H1 (cell line): ENCODE data around the gene TNS3. TPM values are rescaled to one million over a fixed set of nuclear protein-coding genes. Genes with fewer than 3 reads are reported as not detected.
A peak's percentile ranks its signal among the peaks of the same experiment; 100 is the strongest.

ENCODE experiments used
- CTCF ChIA-PET: fragments of 300-600 bp; sonication (Branson Sonifier 250); formaldehyde crosslinking; loops from one replicate; lab custom pipeline; 2021; ENCODE audit not compliant: partially characterized antibody; lab: Charles Lee
- POLR2A ChIA-PET: fragments of 300-600 bp; sonication (Branson Sonifier 250); formaldehyde crosslinking; loops from one replicate; lab custom pipeline; 2021; ENCODE audit warnings: inconsistent platforms; ENCODE audit not compliant: partially characterized antibody; lab: Charles Lee
- DNase-seq, 2 experiments: peaks; one replicate each; pipeline versions ENCODE4 v3.0.0 to v3.0.0-alpha.2; 2010 to 2022; ENCODE audit warnings: low spot score in 2 of 2, low read depth in 1 of 2, mixed read lengths in 1 of 2
- FAIRE-seq: peaks from 2 replicates; lab custom pipeline; 2011; peaks lifted over from hg19 to GRCh38; lab: Jason Lieb, UNC
- H2AFZ ChIP-seq: 2 replicates; pipeline ENCODE4 v1.8.1; 2012; ENCODE audit warnings: low read length, inconsistent platforms
- H2AK5ac ChIP-seq: 2 replicates; pipeline ENCODE4 v1.6.1; 2013; ENCODE audit warnings: low read depth, low read length
- H2BK120ac ChIP-seq: replicated peaks from 2 replicates; pipeline ENCODE3; 2013; ENCODE audit warnings: low read depth, low read length, inconsistent platforms
- H2BK12ac ChIP-seq: 2 replicates; pipeline ENCODE4 v1.6.1; 2013; ENCODE audit warnings: low read depth, low read length
- H2BK15ac ChIP-seq: 2 replicates; pipeline ENCODE4 v1.6.1; 2013; ENCODE audit warnings: low read length
- H2BK20ac ChIP-seq: 2 replicates; pipeline ENCODE4 v1.6.1; 2013; ENCODE audit warnings: low read length
- H2BK5ac ChIP-seq: 2 replicates; pipeline ENCODE4 v1.6.1; 2013; ENCODE audit warnings: low read depth, low read length
- H3K14ac ChIP-seq: 2 replicates; pipeline ENCODE4 v1.6.1; 2013; ENCODE audit warnings: inconsistent platforms; ENCODE audit not compliant: insufficient read length
- H3K18ac ChIP-seq: 2 replicates; pipeline ENCODE4 v1.6.1; 2013; ENCODE audit warnings: low read length; ENCODE audit errors: extremely low read depth
- H3K23ac ChIP-seq: 2 replicates; pipeline ENCODE4 v1.6.1; 2013; ENCODE audit warnings: inconsistent platforms; ENCODE audit not compliant: insufficient read length
- H3K23me2 ChIP-seq: 2 replicates; pipeline ENCODE4 v1.6.1; 2013; ENCODE audit warnings: low read depth, low read length
- H3K27ac ChIP-seq: 2 replicates; pipeline ENCODE4 v1.6.1; 2011; ENCODE audit warnings: low read depth, low read length, inconsistent platforms
- H3K27me3 ChIP-seq, 4 experiments: replicated peaks in 1 of 4; 1 replicate in 1 of 4; 2 replicates in 3 of 4; pipeline versions ENCODE4 v1.6.1 to v1.8.1; 2011 to 2013; ENCODE audit warnings: low read length in 3 of 4, mild to moderate bottlenecking in 3 of 4, inconsistent platforms in 2 of 4, mixed read lengths in 2 of 4, moderate library complexity in 1 of 4; ENCODE audit not compliant: control insufficient read depth in 3 of 4, insufficient read depth in 3 of 4; ENCODE audit errors: extremely low read depth in 1 of 4
- H3K36me3 ChIP-seq, 4 experiments: 2 replicates each; pipeline versions ENCODE4 v1.6.1 to v1.8.1; 2011 to 2013; ENCODE audit warnings: mild to moderate bottlenecking in 4 of 4, low read length in 3 of 4, moderate library complexity in 2 of 4, control low read depth in 1 of 4, inconsistent platforms in 1 of 4; ENCODE audit not compliant: insufficient read depth in 4 of 4, control insufficient read depth in 2 of 4
- H3K4ac ChIP-seq: replicated peaks from 2 replicates; pipeline ENCODE3; 2013; ENCODE audit warnings: low read length, low read depth, mixed read lengths, inconsistent platforms; ENCODE audit not compliant: insufficient read length
- H3K4me1 ChIP-seq, 4 experiments: replicated peaks in 1 of 4; 1 replicate in 1 of 4; 2 replicates in 3 of 4; pipeline versions ENCODE4 v1.6.1 to v1.8.1; 2011 to 2013; ENCODE audit warnings: low read length in 3 of 4, inconsistent platforms in 2 of 4, mixed read lengths in 1 of 4; ENCODE audit not compliant: insufficient read depth in 4 of 4, control insufficient read depth in 3 of 4
- H3K4me2 ChIP-seq, 2 experiments: 2 replicates each; pipeline versions ENCODE4 v1.6.1 to v1.8.1; 2011 to 2013; ENCODE audit warnings: low read depth in 2 of 2, low read length in 2 of 2, control low read depth in 1 of 2, inconsistent platforms in 1 of 2, mild to moderate bottlenecking in 1 of 2; ENCODE audit not compliant: insufficient read depth in 1 of 2
- H3K4me3 ChIP-seq, 4 experiments: fragments of 200-600, 300-600 bp in 1 of 4; sonication (generic), shearing (Covaris generic), sonication (Bioruptor Twin) in 1 of 4; 2 replicates each; pipeline versions ENCODE4 v1.5.1 to v1.8.1; 2011 to 2016; ENCODE audit warnings: low read length in 4 of 4, low read depth in 3 of 4, control low read depth in 2 of 4, inconsistent platforms in 2 of 4, mild to moderate bottlenecking in 2 of 4, mixed read lengths in 1 of 4, moderate library complexity in 1 of 4; ENCODE audit not compliant: insufficient read depth in 2 of 4; ENCODE audit errors: extremely low read depth in 1 of 4
- H3K56ac ChIP-seq: replicated peaks from 2 replicates; pipeline ENCODE3; 2013; ENCODE audit warnings: low read depth, mild to moderate bottlenecking, mixed read lengths, low read length, inconsistent platforms; ENCODE audit not compliant: insufficient read length
- H3K79me1 ChIP-seq: 2 replicates; pipeline ENCODE4 v1.6.1; 2013; ENCODE audit warnings: low read depth, low read length, control low read depth
- H3K79me2 ChIP-seq, 2 experiments: 2 replicates each; pipeline versions ENCODE4 v1.6.1 to v1.8.1; 2012 to 2013; ENCODE audit warnings: low read length in 2 of 2, mild to moderate bottlenecking in 2 of 2, inconsistent platforms in 1 of 2; ENCODE audit not compliant: insufficient read depth in 2 of 2, control insufficient read depth in 1 of 2
- H3K9ac ChIP-seq, 4 experiments: replicated peaks in 1 of 4; 1 replicate in 1 of 4; 2 replicates in 3 of 4; pipeline versions ENCODE4 v1.6.1 to v1.8.1; 2011 to 2013; ENCODE audit warnings: low read depth in 3 of 4, low read length in 3 of 4, control low read depth in 2 of 4, mild to moderate bottlenecking in 2 of 4, moderate library complexity in 2 of 4, inconsistent platforms in 1 of 4; ENCODE audit errors: extremely low read depth in 1 of 4
- H3K9me3 ChIP-seq, 2 experiments: 2 replicates each; pipeline versions ENCODE4 v1.6.1 to v1.8.1; 2012 to 2013; ENCODE audit warnings: mild to moderate bottlenecking in 2 of 2, moderate library complexity in 2 of 2, control low read depth in 1 of 2, inconsistent platforms in 1 of 2, low read depth in 1 of 2, low read length in 1 of 2, mixed read lengths in 1 of 2; ENCODE audit not compliant: insufficient read depth in 2 of 2
- H4K20me1 ChIP-seq, 2 experiments: replicated peaks in 1 of 2; 2 replicates each; pipeline versions ENCODE3 to v1.8.1; 2011 to 2013; ENCODE audit warnings: inconsistent platforms in 2 of 2, low read length in 2 of 2, mild to moderate bottlenecking in 1 of 2; ENCODE audit not compliant: insufficient read depth in 2 of 2, control insufficient read depth in 1 of 2
- H4K5ac ChIP-seq: 2 replicates; pipeline ENCODE4 v1.6.1; 2013; ENCODE audit warnings: low read length, low read depth, mixed read lengths, inconsistent platforms; ENCODE audit not compliant: insufficient read length
- H4K8ac ChIP-seq: 2 replicates; pipeline ENCODE4 v1.8.0; 2013; ENCODE audit warnings: mild to moderate bottlenecking, moderate library complexity, low read length, inconsistent platforms; ENCODE audit not compliant: insufficient read depth; ENCODE audit errors: extremely low read depth
- H4K91ac ChIP-seq: replicated peaks from 2 replicates; pipeline ENCODE3; 2013; ENCODE audit warnings: low read length, mixed read lengths, inconsistent platforms; ENCODE audit not compliant: insufficient read length
- BRCA1 ChIP-seq: IDR thresholded peaks from 2 replicates; pipeline ENCODE4 v1.6.1; 2012; ENCODE audit warnings: low read depth, low read length, improper control_type of control experiment
- CTBP2 ChIP-seq: IDR thresholded peaks from 2 replicates; pipeline ENCODE4 v1.7.0; 2011; ENCODE audit warnings: borderline replicate concordance, mild to moderate bottlenecking, moderate library complexity, mixed read lengths, low read length; ENCODE audit not compliant: insufficient read depth, insufficient read length
- EGR1 ChIP-seq: IDR thresholded peaks from 2 replicates; pipeline ENCODE4 v1.6.1; 2011; ENCODE audit warnings: low read depth, low read length, borderline replicate concordance
- FOSL1 ChIP-seq: IDR thresholded peaks from 2 replicates; pipeline ENCODE4 v1.6.1; 2011; ENCODE audit warnings: mild to moderate bottlenecking, low read depth, low read length, moderate library complexity; ENCODE audit not compliant: insufficient read depth
- GTF2F1 ChIP-seq: IDR thresholded peaks from 2 replicates; pipeline ENCODE4 v1.6.1; 2012; ENCODE audit warnings: low read depth, low read length, improper control_type of control experiment, borderline replicate concordance
- JUND ChIP-seq: IDR thresholded peaks from 2 replicates; pipeline ENCODE4 v1.6.1; 2011; ENCODE audit warnings: mild to moderate bottlenecking, improper control_type of control experiment, low read length
- NRF1 ChIP-seq: IDR thresholded peaks from 2 replicates; pipeline ENCODE4 v1.6.1; 2011; ENCODE audit warnings: mild to moderate bottlenecking, low read depth, low read length, improper control_type of control experiment
- PHF8 ChIP-seq: fragments of 200-600 bp; sonication (generic); conservative IDR thresholded peaks from 2 replicates; pipeline ENCODE4 v1.7.1; 2012; ENCODE audit warnings: low read depth, mild to moderate bottlenecking, inconsistent platforms, low read length, moderate library complexity
- POLR2AphosphoS5 ChIP-seq: IDR thresholded peaks from 2 replicates; pipeline ENCODE4 v1.6.1; 2011; ENCODE audit warnings: low read depth, low read length
- RBBP5 ChIP-seq: IDR thresholded peaks from 2 replicates; pipeline ENCODE4 v1.7.1; 2012; ENCODE audit warnings: low read depth, mild to moderate bottlenecking, inconsistent platforms, low read length, moderate library complexity, borderline replicate concordance
- SIX5 ChIP-seq: IDR thresholded peaks from 2 replicates; pipeline ENCODE4 v1.6.1; 2011; ENCODE audit warnings: mild to moderate bottlenecking, low read depth, low read length
- SP2 ChIP-seq: IDR thresholded peaks from 2 replicates; pipeline ENCODE4 v1.6.1; 2012; ENCODE audit warnings: mild to moderate bottlenecking, low read length, inconsistent platforms
- TAF7 ChIP-seq: optimal IDR thresholded peaks from 2 replicates; pipeline ENCODE3; 2011; ENCODE audit warnings: low read depth, mild to moderate bottlenecking, inconsistent platforms, low read length, moderate library complexity, borderline replicate concordance
- WGBS, 2 experiments: shearing (Covaris generic) in 1 of 2; methylation state at CpG; one replicate each; pipeline versions ENCODE4 v1.1.6 to v1.1.7; 2013 to 2015; ENCODE audit warnings: low lambda C conversion rate in 2 of 2, mixed read lengths in 2 of 2, inconsistent platforms in 1 of 2, low coverage in 1 of 2, missing lambda C conversion rate in 1 of 2; ENCODE audit not compliant: insufficient replicate concordance in 2 of 2, insufficient coverage in 1 of 2, insufficient read length in 1 of 2; ENCODE audit errors: extremely low coverage in 1 of 2, missing lambda C conversion rate in 1 of 2; 5-methylcytosine and 5-hydroxymethylcytosine counted together
- polyA plus RNA-seq, 7 experiments: library from polyadenylated mRNA; depleted of rRNA in 3 of 7; stranded (reverse) in 5 of 7; unstranded in 2 of 7; fragments of >200 nt in 5 of 7; fragments of 200-250 nt in 2 of 7; gene quantifications; 1 replicate in 5 of 7; 2 replicates in 1 of 7; 4 replicates in 1 of 7; pipeline versions ENCODE4 v1.2.1 to v1.2.3, GENCODE V29; 2011 to 2013; ENCODE audit warnings: missing spikeins in 2 of 7, mixed read lengths in 2 of 7
- total RNA-seq: library from RNA; stranded (reverse); fragmentation: NEBNext Ultra II Directional; extraction: Animal tissue kit (Norgen Biotek cat#: 25700); gene quantifications from 2 replicates; pipeline ENCODE4 v1.2.1, GENCODE V29; 2021

The TNS3 gene
- total and polyA plus RNA-seq, 2 of the 8 experiments (the other 6 are each of a cell fraction or from before 2014, with no cell fraction given): 11.9 to 24.2 TPM

DNA sequence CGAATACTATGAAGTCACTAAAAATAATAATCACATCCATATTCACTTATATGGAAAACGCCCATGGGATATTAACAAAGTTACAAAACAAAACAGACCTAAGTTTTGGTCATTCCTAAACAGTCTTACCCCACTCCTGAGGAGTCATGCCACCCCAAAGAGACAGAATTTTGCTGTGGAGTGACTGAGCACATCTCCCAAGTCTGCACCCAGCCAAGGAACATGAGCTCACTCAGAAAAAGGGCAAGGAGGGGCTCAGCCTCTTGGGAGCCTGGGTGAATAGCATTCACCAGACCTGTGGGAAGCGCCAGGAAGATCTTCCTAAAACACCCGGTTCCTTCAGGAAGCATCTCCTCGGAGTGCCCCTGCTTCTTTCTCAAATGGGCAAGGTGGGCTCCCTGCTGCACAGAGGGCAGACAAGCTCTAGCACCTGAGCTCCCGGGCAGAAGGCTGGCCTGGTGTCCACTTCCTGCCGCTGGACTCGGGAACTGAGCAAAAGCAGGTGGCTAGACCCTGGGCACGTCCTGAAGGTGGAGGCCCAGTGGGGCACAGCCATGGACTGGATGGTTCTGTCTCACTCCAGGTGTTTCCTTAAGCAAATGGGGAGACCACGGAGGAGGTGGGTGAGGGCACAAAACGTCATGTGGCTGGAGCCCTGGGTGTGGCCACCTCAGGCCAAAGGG is 31.0 kb downstream of the TNS3 start:
- Histone ChIP-seq H2BK120ac (no peak overlapping the region), H3K36me3 (no peaks in the 10 kb centered on the region), H4K20me1 (peaks cover 1 to 2% of the 10 kb centered on the region in 2 experiments), H3K23ac (no peak overlapping the region), H2BK20ac (no peak overlapping the region), H3K18ac (no peak overlapping the region), H3K79me2 (peaks cover 0 to 5% of the 10 kb centered on the region in 2 experiments; a peak in 1 of 4 replicates), H3K14ac (no peak overlapping the region), H3K79me1 (peaks cover 13% of the 10 kb centered on the region), H3K4ac (no peak overlapping the region), H2BK12ac (no peak overlapping the region), H3K23me2 (no peaks in the 10 kb centered on the region), H3K27ac (no peak overlapping the region), H4K91ac (no peak overlapping the region), H3K27me3 (no peaks in the 10 kb centered on the region), H3K4me3 (no peak overlapping the region), H3K56ac (no peak overlapping the region), H2BK5ac (no peak overlapping the region), H3K9ac (no peak overlapping the region), H2BK15ac (no peak overlapping the region), H3K4me1 (peaks cover 0 to 2% (median 0%) of the 10 kb centered on the region in 4 experiments; a peak in 3 of 7 replicates), H4K8ac (peak overlapping the region; percentile 35; the same call in 1 of the 2 replicates), H2AK5ac (no peak overlapping the region), H2AFZ (no peak overlapping the region), H3K9me3 (no peaks in the 10 kb centered on the region), H4K5ac (no peak overlapping the region), H3K4me2 (no peak overlapping the region)
- ChIA-PET CTCF (interaction anchor here (1.1 to 1.2 kb wide), 2 partner anchors 27 to 285 kb away, joined by 3 to 4 read pairs; no protein-coding TSS in a partner anchor), POLR2A (interaction anchor here (0.8 kb wide), 1 partner anchor 170 kb away, joined by 3 read pairs; no protein-coding TSS in a partner anchor)
- WGBS, 2 experiments: 88% methylated on average over 11 of the region's 11 CpGs; no CpG with 5 or more reads in 1 of the 2 experiments
- DNase-seq (no peak), FAIRE-seq (no peak)
- TF ChIP-seq CTBP2: no peak
- no peak for TF ChIP-seq PHF8
- no peak for TF ChIP-seq FOSL1
- TF ChIP-seq SP2: no peak
- no peak for TF ChIP-seq RBBP5
- no peak for TF ChIP-seq TAF7
- TF ChIP-seq JUND: no peak
- TF ChIP-seq SIX5: no peak
- no peak for TF ChIP-seq BRCA1
- no peak for TF ChIP-seq EGR1
- no peak for TF ChIP-seq GTF2F1
- no peak for TF ChIP-seq NRF1
- TF ChIP-seq POLR2AphosphoS5: no peak
